AG04449 (cell line): Measurements from ENCODE around the gene TAGLN.

Source experiments
- CTCF ChIA-PET: fragments of 350-600 bp; formaldehyde crosslinking; extraction: SDS; loops from one replicate; lab custom pipeline; 2021; ENCODE audit warnings: antibody characterized with exemption; lab: Yijun Ruan, JAX
- POLR2A ChIA-PET: fragments of 400-600, 350-600 bp; formaldehyde crosslinking; extraction: SDS; loops from one replicate; lab custom pipeline; 2020; ENCODE audit warnings: antibody characterized with exemption, inconsistent platforms; lab: Yijun Ruan, JAX
- DNase-seq: peaks from one replicate; pipeline ENCODE4 v3.0.0-alpha.2; 2010; ENCODE audit warnings: low read depth, low spot score
- H3K4me3 ChIP-seq: 2 replicates; pipeline ENCODE4 v1.5.1; 2011; ENCODE audit warnings: low read depth, mild to moderate bottlenecking, control low read depth, low read length
- TF ChIP-seq, protein P1 (sequence below): IDR thresholded peaks from one replicate; pipeline ENCODE4 v1.5.1; 2011; ENCODE audit warnings: mild to moderate bottlenecking, moderate library complexity, low read length, control low read depth, inconsistent platforms; ENCODE audit not compliant: insufficient read depth; ENCODE audit errors: missing control alignments

TAGLN gene

DNA sequence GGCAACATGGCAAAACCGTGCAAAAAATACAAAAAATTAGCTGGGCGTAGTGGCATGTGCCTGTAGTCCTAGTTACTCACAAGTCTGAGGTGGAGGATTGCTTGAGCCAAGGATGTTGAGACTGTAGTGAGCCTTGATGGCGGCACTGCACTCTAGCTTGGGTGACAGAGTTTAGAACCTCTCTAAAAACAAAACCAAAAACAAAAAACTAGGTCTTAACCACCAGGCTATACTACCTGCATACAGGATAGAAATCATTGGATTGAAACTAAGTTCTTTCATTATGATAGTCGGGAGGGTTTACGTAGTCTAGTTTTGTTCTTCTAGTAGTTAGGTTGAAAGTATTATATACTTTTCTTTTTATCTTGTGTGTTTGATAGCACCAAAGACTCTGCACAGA is 39.1 kb downstream of the TAGLN start:
- TF ChIP-seq, protein P1, sequence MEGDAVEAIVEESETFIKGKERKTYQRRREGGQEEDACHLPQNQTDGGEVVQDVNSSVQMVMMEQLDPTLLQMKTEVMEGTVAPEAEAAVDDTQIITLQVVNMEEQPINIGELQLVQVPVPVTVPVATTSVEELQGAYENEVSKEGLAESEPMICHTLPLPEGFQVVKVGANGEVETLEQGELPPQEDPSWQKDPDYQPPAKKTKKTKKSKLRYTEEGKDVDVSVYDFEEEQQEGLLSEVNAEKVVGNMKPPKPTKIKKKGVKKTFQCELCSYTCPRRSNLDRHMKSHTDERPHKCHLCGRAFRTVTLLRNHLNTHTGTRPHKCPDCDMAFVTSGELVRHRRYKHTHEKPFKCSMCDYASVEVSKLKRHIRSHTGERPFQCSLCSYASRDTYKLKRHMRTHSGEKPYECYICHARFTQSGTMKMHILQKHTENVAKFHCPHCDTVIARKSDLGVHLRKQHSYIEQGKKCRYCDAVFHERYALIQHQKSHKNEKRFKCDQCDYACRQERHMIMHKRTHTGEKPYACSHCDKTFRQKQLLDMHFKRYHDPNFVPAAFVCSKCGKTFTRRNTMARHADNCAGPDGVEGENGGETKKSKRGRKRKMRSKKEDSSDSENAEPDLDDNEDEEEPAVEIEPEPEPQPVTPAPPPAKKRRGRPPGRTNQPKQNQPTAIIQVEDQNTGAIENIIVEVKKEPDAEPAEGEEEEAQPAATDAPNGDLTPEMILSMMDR: no peak
- POLR2A ChIA-PET: no interaction called here
- no peak for DNase-seq
- CTCF ChIA-PET: interaction anchor here (0.6 to 1.8 kb wide), 8 partner anchors 8 to 580 kb away, joined by 3 to 10 read pairs (median 4); no protein-coding TSS in a partner anchor
- H3K4me3 ChIP-seq: no peak overlapping the region

DNA sequence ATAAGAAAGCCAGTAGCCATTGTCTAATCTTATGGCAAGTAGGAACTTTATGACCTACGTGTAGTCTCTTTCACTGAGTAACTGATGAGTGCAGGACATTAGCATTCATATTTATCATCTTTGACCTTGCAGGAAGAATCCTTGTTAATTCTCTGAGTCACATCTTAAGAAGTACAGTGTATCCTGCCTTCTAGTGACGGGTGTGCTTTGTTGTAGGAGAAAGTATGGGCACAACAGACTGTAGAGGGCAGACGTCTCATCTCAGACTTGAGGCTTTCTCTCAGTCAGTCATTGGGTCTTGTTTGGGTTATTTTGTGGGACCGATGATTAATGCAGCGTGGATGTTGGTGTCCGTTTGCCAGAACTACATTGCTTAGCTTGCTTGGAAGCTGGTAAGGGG is 40.1 kb downstream of the TAGLN start:
- no peak overlapping the region for H3K4me3 ChIP-seq
- peak; percentile 92 for DNase-seq
- ChIA-PET POLR2A (interaction anchor here (0.6 kb wide), 1 partner anchor 65 kb away, joined by 3 read pairs; no protein-coding TSS in a partner anchor), CTCF (interaction anchor here (0.8 to 2.1 kb wide), 16 partner anchors 8 to 150 kb away, joined by 3 to 9 read pairs (median 4); partner anchors contain the start of genes BACE1, CEP164 and PCSK7)
- TF ChIP-seq, protein P1: peak; percentile 77

DNA sequence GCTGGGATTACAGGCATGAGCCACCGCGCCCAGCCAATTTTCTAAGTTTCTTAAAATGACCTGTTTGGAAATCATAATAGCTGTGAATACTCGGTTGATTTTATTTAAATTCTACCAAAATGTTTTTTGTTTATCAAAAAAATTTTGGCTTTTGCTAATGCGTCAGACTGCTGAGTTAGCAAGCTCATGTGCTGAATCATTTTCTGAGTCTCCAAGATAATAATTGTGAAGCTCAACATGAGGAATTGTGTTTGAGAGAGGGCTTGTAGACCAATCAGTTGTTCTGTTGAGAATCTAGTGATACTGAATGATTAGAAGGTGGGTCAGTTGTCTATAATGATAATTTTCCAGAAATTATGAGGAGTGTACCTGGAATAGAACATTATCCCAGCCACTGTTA is 49.2 kb downstream of the TAGLN start:
- TF ChIP-seq, protein P1: no peak
- ChIA-PET POLR2A (no interaction called here), CTCF (interaction anchor here (1.1 kb wide), 1 partner anchor 17 kb away, joined by 3 read pairs; the partner anchor contains the start of gene PCSK7)
- no peak for DNase-seq
- no peak overlapping the region for H3K4me3 ChIP-seq

DNA sequence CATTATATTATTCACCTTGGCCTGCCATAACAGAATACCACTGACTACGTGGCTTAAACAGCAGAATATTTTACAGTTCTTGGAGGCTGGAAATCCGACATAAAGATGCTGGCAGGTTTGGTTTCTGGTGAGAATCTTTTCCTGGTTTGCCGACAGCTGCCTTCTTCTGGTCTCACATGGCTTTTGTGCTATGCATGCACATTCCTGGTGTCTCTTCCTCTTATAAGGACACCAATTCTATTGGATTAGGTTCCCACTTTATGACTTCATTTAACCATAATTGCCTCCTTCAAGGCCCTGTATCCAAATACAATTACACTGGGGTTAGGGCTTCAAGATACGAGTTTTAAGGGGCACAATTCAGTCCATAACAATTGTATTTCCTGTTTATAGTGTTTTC is 50.4 kb downstream of the TAGLN start:
- TF ChIP-seq, protein P1: no peak
- H3K4me3 ChIP-seq: no peak overlapping the region
- no peak for DNase-seq
- ChIA-PET CTCF (no interaction called here), POLR2A (no interaction called here)

DNA sequence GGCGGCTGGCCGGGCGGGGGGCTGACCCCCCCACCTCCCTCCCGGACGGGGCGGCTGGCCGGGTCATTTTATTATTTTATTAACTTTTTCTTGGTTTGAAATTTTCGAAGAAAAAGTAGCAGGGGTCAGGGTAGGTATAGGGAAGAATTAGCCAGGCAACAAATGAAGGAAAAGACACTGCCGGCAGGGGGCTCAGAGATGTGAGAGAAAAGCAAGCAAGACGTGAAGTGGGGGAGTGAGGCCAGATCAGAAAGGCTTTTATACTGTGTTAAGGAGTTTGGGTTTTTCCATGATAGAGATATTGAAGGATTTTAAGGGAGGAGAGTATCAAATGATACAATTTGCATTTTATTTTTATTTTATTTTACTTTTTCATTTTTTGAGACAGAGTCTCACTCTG is 52.3 kb downstream of the TAGLN start:
- ChIA-PET POLR2A (no interaction called here), CTCF (no interaction called here)
- DNase-seq: no peak
- no peak overlapping the region for H3K4me3 ChIP-seq
- TF ChIP-seq, protein P1: no peak

DNA sequence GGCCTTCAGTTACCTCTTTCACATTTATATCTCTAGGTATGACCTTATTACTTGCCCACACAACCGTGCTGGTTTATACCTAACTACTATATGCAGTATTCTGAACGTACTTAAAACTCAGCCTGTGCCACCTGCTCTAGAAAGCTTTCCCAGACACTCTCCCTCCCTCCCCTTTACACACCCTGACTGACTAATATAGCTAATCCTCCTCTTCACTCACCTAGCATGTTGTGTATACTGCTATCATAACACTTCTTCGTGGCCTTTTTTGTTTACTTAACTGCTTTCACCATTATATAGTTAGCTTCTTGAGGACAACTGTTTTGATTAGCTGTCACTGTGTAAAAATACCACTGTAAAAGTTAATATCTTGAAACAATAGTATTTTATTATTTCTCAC is 56.8 kb downstream of the TAGLN start:
- POLR2A ChIA-PET: no interaction called here
- H3K4me3 ChIP-seq: no peak overlapping the region
- DNase-seq: no peak
- TF ChIP-seq, protein P1: no peak
- CTCF ChIA-PET: interaction anchor here (0.8 to 2.0 kb wide), 2 partner anchors 10 to 13 kb away, joined by 4 to 8 read pairs; no protein-coding TSS in a partner anchor
